Hepatocyte (in vitro differentiated cells): ENCODE data around the gene NEK9. TPM values are rescaled to one million over a fixed set of nuclear protein-coding genes. Genes with fewer than 3 reads are reported as not detected.
A peak's percentile ranks its signal among the peaks of the same experiment; 100 is the strongest.

ENCODE experiments used
- DNase-seq: peaks from one replicate; pipeline ENCODE4 v3.0.0-alpha.2; 2016; ENCODE audit warnings: low spot score
- H2AFZ ChIP-seq: fragments of 200-600 bp; sonication (generic); 2 replicates; pipeline ENCODE4 v1.6.0; 2016; ENCODE audit warnings: antibody characterized with exemption, mild to moderate bottlenecking
- H3K27ac ChIP-seq: fragments of 200-600 bp; sonication (generic); 2 replicates; pipeline ENCODE4 v1.5.1; 2016; ENCODE audit warnings: mild to moderate bottlenecking
- H3K27me3 ChIP-seq: fragments of 200-600 bp; sonication (generic); 2 replicates; pipeline ENCODE4 v1.6.1; 2016
- H3K36me3 ChIP-seq: fragments of 200-600 bp; sonication (generic); replicated peaks from 2 replicates; pipeline ENCODE4 v1.5.1; 2016; ENCODE audit warnings: low read depth; ENCODE audit not compliant: insufficient read depth
- H3K4me1 ChIP-seq: fragments of 200-600 bp; sonication (generic); 2 replicates; pipeline ENCODE4 v1.5.1; 2016; ENCODE audit warnings: mild to moderate bottlenecking, moderate library complexity; ENCODE audit not compliant: insufficient read depth
- H3K4me2 ChIP-seq: fragments of 200-600 bp; sonication (generic); 2 replicates; pipeline ENCODE4 v1.6.0; 2016
- H3K4me3 ChIP-seq: fragments of 200-600 bp; sonication (generic); 2 replicates; pipeline ENCODE4 v1.5.1; 2016; ENCODE audit warnings: mild to moderate bottlenecking
- H3K79me2 ChIP-seq: fragments of 200-600 bp; sonication (generic); 2 replicates; pipeline ENCODE4 v1.6.0; 2017; ENCODE audit warnings: mild to moderate bottlenecking
- H3K9me2 ChIP-seq: fragments of 200-600 bp; sonication (generic); replicated peaks from 2 replicates; pipeline ENCODE4 v1.6.0; 2017; ENCODE audit warnings: mild to moderate bottlenecking; ENCODE audit not compliant: insufficient read depth
- H3K9me3 ChIP-seq: fragments of 200-600 bp; sonication (generic); 2 replicates; pipeline ENCODE4 v1.5.1; 2016; ENCODE audit warnings: low read depth, mild to moderate bottlenecking
- H4K20me1 ChIP-seq: fragments of 200-600 bp; sonication (generic); 2 replicates; pipeline ENCODE4 v1.6.0; 2016; ENCODE audit warnings: mild to moderate bottlenecking; ENCODE audit not compliant: insufficient read depth, poor library complexity, severe bottlenecking
- EZH2 ChIP-seq: fragments of 200-600 bp; sonication (generic); IDR thresholded peaks from 2 replicates; pipeline ENCODE4 v1.6.1; 2016; ENCODE audit warnings: antibody characterized with exemption, mild to moderate bottlenecking, borderline replicate concordance
- EZH2phosphoT487 ChIP-seq: fragments of 200-600 bp; sonication (generic); IDR thresholded peaks from one replicate; pipeline ENCODE4 v1.6.1; 2018; ENCODE audit warnings: antibody characterized with exemption, mild to moderate bottlenecking, low read depth, moderate library complexity; ENCODE audit not compliant: unreplicated experiment, severe bottlenecking
- WGBS: methylation state at CpG from one replicate; pipeline ENCODE4 v1.1.6; 2016; ENCODE audit warnings: low lambda C conversion rate; ENCODE audit errors: missing lambda C conversion rate; 5-methylcytosine and 5-hydroxymethylcytosine counted together
- polyA plus RNA-seq: library from polyadenylated mRNA; unstranded; fragments of >200 nt; fragmentation: Nextera tagmentation; extraction: Ambion mirVana; gene quantifications from 2 replicates; pipeline ENCODE4 v1.2.1, GENCODE V29; 2016
- total RNA-seq: library from RNA; depleted of rRNA; stranded (reverse); fragments of >200 nt; gene quantifications from 2 replicates; pipeline ENCODE4 v1.2.3, GENCODE V29; 2014
- TF ChIP-seq, protein P1 (sequence below): fragments of 200-600 bp; sonication (generic); IDR thresholded peaks from 2 replicates; pipeline ENCODE4 v1.5.1; 2016; ENCODE audit warnings: antibody characterized with exemption, mild to moderate bottlenecking; ENCODE audit not compliant: poor library complexity

The NEK9 gene
- total and polyA plus RNA-seq, 2 experiments from 2014 or later: 8.8 to 21.1 TPM

DNA sequence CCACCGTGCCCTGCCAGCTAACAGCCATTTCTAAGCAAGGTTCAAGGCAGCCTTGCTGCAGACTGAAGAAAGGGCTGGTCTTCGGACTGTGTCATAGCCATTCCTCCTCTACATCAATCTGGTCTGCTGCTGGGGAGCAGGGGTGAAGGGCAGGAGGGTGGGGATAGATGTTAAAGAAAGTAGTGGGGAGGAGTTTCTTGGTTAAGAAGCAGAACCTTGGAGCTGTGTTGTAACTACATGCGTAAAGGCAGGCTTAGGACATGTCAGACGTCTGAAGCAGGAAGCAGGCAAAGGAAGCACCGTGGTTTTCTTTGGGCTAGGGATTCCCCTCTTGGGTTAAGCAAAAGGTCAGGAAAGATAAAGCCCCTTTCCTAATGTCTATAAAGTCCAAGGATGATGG, 18.1 kb upstream of the NEK9 start:
- Histone ChIP-seq H3K36me3 (no peaks in the 10 kb centered on the region), H3K27me3 (no peaks in the 10 kb centered on the region), H3K9me2 (no peaks in the 10 kb centered on the region), H3K27ac (peak overlapping the region; percentile 4), H3K9me3 (no peaks in the 10 kb centered on the region), H3K79me2 (peaks cover 64% of the 10 kb centered on the region), H4K20me1 (peaks cover 11% of the 10 kb centered on the region), H3K4me3 (no peak overlapping the region), H2AFZ (no peak overlapping the region), H3K4me1 (peaks cover 10% of the 10 kb centered on the region), H3K4me2 (no peak overlapping the region)
- TF ChIP-seq, protein P1, sequence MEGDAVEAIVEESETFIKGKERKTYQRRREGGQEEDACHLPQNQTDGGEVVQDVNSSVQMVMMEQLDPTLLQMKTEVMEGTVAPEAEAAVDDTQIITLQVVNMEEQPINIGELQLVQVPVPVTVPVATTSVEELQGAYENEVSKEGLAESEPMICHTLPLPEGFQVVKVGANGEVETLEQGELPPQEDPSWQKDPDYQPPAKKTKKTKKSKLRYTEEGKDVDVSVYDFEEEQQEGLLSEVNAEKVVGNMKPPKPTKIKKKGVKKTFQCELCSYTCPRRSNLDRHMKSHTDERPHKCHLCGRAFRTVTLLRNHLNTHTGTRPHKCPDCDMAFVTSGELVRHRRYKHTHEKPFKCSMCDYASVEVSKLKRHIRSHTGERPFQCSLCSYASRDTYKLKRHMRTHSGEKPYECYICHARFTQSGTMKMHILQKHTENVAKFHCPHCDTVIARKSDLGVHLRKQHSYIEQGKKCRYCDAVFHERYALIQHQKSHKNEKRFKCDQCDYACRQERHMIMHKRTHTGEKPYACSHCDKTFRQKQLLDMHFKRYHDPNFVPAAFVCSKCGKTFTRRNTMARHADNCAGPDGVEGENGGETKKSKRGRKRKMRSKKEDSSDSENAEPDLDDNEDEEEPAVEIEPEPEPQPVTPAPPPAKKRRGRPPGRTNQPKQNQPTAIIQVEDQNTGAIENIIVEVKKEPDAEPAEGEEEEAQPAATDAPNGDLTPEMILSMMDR: no peak
- TF ChIP-seq EZH2phosphoT487 (no peak), EZH2 (no peak)
- 81% methylated on average over 5 of the region's 5 CpGs for WGBS
- DNase-seq: peak; percentile 15

DNA sequence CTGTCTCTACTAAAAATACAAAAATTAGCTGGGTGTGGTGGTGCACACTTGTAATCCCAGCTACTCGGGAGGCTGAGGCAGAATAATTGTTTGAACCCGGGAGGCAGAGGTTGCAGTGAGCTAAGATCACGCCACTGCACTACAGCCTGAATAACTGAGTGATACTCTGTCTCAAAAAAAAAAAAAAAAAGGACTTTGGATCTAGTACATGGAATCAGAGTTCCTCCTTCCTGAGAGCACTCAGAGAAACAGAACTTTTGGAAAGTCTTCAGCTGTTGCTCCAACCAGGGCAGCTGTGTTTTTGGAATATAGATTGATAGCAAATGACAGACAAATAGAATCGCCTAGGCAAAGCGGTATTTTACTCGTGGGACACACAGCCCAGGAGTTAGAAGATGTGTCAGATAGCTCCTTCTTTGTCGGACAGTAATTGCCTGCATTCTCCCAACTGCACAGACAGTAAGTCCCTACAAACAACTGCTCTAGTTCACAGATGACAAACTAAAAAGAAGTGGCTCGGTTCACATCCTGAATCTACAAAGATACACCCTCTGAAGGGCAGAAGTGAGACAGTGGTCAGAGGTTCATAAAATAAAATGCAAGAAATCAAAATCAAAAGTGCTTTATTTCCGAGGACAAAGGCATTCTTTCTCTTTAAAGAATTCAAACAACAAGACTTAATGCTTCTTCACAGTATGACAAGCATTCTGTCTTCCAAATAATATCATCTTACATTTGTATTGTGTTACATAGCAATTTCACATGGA, 17.1 kb upstream of the NEK9 start:
- Histone ChIP-seq H3K36me3 (no peaks in the 10 kb centered on the region), H3K27ac (no peak overlapping the region), H3K27me3 (no peaks in the 10 kb centered on the region), H3K4me2 (no peak overlapping the region), H3K9me2 (no peaks in the 10 kb centered on the region), H4K20me1 (peaks cover 14% of the 10 kb centered on the region), H3K4me3 (no peak overlapping the region), H3K4me1 (peaks cover 10% of the 10 kb centered on the region), H3K9me3 (no peaks in the 10 kb centered on the region), H2AFZ (no peak overlapping the region), H3K79me2 (peaks cover 64% of the 10 kb centered on the region)
- 94% methylated on average over 9 of the region's 9 CpGs for WGBS
- no peak for TF ChIP-seq EZH2
- TF ChIP-seq EZH2phosphoT487: no peak
- TF ChIP-seq, protein P1: no peak
- no peak for DNase-seq

DNA sequence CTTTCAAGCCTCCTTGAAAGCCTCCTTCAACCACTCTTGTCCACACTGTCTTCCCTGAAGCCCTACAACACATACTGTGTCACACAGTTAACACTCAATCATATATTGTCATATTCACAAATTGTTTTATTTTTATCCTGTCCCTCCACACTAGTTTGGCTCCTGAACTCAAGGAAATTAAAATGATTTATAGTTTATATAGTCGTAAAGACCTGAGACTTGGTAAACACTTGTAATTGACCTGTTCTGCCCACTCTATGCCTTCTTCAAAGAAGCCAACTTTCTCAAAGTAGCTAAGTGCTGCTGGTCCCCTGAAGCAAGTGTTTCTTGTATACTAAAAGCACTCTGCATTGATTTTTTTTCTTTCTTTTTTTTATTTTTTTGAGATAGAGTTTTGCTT, 15.6 kb upstream of the NEK9 start:
- no peak overlapping the region for H3K4me2 ChIP-seq
- H3K4me1 ChIP-seq: peaks cover 10% of the 10 kb centered on the region
- no peak overlapping the region for H3K27ac ChIP-seq
- TF ChIP-seq, protein P1: no peak
- TF ChIP-seq EZH2phosphoT487 (no peak), EZH2 (no peak)
- no peak for DNase-seq
- H3K27me3 ChIP-seq: no peaks in the 10 kb centered on the region
- H3K9me2 ChIP-seq: no peaks in the 10 kb centered on the region
- peaks cover 72% of the 10 kb centered on the region for H3K79me2 ChIP-seq
- no peak overlapping the region for H2AFZ ChIP-seq
- no peaks in the 10 kb centered on the region for H3K9me3 ChIP-seq
- no peak overlapping the region for H3K4me3 ChIP-seq
- no peaks in the 10 kb centered on the region for H3K36me3 ChIP-seq
- WGBS: 71% methylated on average over 1 of the region's 1 CpG
- H4K20me1 ChIP-seq: peaks cover 14% of the 10 kb centered on the region
